ENCODE data around the gene CBX7. TPM values are rescaled to one million over a fixed set of nuclear protein-coding genes. Genes with fewer than 3 reads are reported as not detected.

The CBX7 gene
- total and polyA plus RNA-seq, 2 donors (not counting 1 experiment from before 2014, with no cell fraction given): 2.8 to 14.7 TPM

DNA sequence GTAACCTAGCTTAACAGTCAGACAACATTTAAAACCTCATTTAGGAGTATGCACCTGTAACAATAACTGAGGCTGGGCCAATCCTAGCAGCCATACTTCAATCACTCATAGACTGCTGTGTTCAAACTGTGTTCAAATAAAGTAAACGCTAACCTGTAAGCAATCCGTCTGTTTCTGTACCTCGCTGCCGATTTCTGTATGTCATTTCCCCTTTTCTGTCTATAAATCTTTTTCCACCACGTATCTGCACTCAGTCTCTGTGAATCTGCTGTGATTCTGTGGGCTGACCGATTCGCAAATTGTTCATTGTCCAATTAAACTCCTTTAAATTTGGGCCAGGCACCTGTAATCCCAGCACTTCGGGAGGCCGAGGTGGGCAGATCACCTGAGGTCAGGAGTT, 43.1 kb downstream of the CBX7 start:
- H3K4me1 ChIP-seq (ENCODE audit: control insufficient read depth, extremely low read depth, insufficient read depth, low read length): no peaks in the 10 kb centered on the region
- H3K79me2 ChIP-seq (ENCODE audit: control insufficient read depth, insufficient read depth, low read length): no peaks in the 10 kb centered on the region
- no peak overlapping the region for H2AFZ ChIP-seq (ENCODE audit: low read length)
- H3K9me3 ChIP-seq (ENCODE audit: control insufficient read depth, insufficient read depth, low read depth, low read length): no peaks in the 10 kb centered on the region
- DNase-seq (ENCODE audit: low read depth in 2 of 2): no peak
- no peak overlapping the region for H3K4me3 ChIP-seq (replicated peaks in 1 of 4; ENCODE audit: control extremely low read depth in 1 of 4, insufficient read depth in 1 of 4, low read depth in 3 of 4, low read length in 4 of 4)
- TF ChIP-seq, protein P1, sequence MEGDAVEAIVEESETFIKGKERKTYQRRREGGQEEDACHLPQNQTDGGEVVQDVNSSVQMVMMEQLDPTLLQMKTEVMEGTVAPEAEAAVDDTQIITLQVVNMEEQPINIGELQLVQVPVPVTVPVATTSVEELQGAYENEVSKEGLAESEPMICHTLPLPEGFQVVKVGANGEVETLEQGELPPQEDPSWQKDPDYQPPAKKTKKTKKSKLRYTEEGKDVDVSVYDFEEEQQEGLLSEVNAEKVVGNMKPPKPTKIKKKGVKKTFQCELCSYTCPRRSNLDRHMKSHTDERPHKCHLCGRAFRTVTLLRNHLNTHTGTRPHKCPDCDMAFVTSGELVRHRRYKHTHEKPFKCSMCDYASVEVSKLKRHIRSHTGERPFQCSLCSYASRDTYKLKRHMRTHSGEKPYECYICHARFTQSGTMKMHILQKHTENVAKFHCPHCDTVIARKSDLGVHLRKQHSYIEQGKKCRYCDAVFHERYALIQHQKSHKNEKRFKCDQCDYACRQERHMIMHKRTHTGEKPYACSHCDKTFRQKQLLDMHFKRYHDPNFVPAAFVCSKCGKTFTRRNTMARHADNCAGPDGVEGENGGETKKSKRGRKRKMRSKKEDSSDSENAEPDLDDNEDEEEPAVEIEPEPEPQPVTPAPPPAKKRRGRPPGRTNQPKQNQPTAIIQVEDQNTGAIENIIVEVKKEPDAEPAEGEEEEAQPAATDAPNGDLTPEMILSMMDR (conservative IDR thresholded peaks at IDR 0.05 in 1 of 2, IDR thresholded peaks at IDR 0.05 in 1 of 2; ENCODE audit: low read depth in 1 of 2, low read length in 2 of 2): no peak
- no peak for TF ChIP-seq EZH2 (IDR thresholded peaks at IDR 0.05; ENCODE audit: low read length, missing control alignments)
- H3K27ac ChIP-seq (ENCODE audit: insufficient read depth, low read length): no peak overlapping the region
- no peak overlapping the region for H3K9ac ChIP-seq (ENCODE audit: insufficient read depth, low read length)
- H3K36me3 ChIP-seq (ENCODE audit: control insufficient read depth, insufficient read depth, low read length): no peaks in the 10 kb centered on the region
- H3K4me2 ChIP-seq (ENCODE audit: extremely low read depth, insufficient read depth, low read length): no peak overlapping the region
- peaks cover 11% of the 10 kb centered on the region for H3K27me3 ChIP-seq (ENCODE audit: control insufficient read depth, insufficient read depth, low read length)
- no peaks in the 10 kb centered on the region for H4K20me1 ChIP-seq (ENCODE audit: control insufficient read depth, extremely low read depth, insufficient read depth, low read length)

DNA sequence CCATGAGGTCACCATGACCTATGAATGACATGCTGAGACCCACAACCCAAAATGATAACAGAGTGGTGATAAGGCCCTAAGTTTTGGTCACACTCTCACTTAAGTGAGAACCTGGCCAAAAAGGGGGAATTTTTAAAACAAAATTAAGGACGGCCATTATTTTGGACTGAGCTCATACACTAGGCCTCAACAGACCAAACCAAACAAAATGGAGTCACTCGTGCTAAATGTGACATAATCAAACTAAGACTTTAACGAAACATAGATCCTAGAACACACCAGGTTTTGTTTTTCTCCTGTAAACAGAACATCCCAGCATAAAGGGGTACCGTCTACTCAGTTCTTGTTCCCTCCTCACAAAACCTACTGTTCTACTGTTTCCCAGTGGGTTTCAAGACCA, 44.0 kb downstream of the CBX7 start:
- Histone ChIP-seq H3K4me2 (ENCODE audit: extremely low read depth, insufficient read depth, low read length) (no peak overlapping the region), H3K27me3 (ENCODE audit: control insufficient read depth, insufficient read depth, low read length) (peaks cover 4% of the 10 kb centered on the region), H3K9me3 (ENCODE audit: control insufficient read depth, insufficient read depth, low read depth, low read length) (no peaks in the 10 kb centered on the region), H3K4me1 (ENCODE audit: control insufficient read depth, extremely low read depth, insufficient read depth, low read length) (no peaks in the 10 kb centered on the region), H4K20me1 (ENCODE audit: control insufficient read depth, extremely low read depth, insufficient read depth, low read length) (no peaks in the 10 kb centered on the region), H3K79me2 (ENCODE audit: control insufficient read depth, insufficient read depth, low read length) (no peaks in the 10 kb centered on the region), H3K36me3 (ENCODE audit: control insufficient read depth, insufficient read depth, low read length) (no peaks in the 10 kb centered on the region), H3K27ac (ENCODE audit: insufficient read depth, low read length) (no peak overlapping the region), H3K4me3 (replicated peaks in 1 of 4; ENCODE audit: control extremely low read depth in 1 of 4, insufficient read depth in 1 of 4, low read depth in 3 of 4, low read length in 4 of 4) (no peak overlapping the region), H2AFZ (ENCODE audit: low read length) (no peak overlapping the region), H3K9ac (ENCODE audit: insufficient read depth, low read length) (no peak overlapping the region)
- TF ChIP-seq, protein P1 (conservative IDR thresholded peaks at IDR 0.05 in 1 of 2, IDR thresholded peaks at IDR 0.05 in 1 of 2; ENCODE audit: low read depth in 1 of 2, low read length in 2 of 2): no peak
- no peak for TF ChIP-seq EZH2 (IDR thresholded peaks at IDR 0.05; ENCODE audit: low read length, missing control alignments)
- no peak for DNase-seq (ENCODE audit: low read depth in 2 of 2)

DNA sequence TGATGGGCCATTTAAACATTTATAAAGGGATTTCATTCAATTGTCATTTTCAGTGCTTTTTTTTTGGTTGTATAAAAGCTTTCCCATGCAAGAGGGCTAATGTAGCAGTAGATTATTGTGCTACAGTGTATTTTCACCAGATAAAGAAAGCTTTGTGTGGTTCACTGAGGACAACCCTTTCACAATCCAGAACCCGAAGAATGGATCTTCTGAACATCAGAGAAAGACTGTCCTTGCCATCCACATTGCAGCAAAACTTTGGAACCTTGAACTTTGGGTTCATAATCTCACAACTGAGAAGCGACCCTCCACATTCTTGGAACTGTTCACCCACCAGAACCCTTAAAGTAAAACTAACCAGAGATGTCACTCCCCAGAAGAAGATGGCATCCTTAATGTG, 46.2 kb downstream of the CBX7 start:
- Histone ChIP-seq H4K20me1 (ENCODE audit: control insufficient read depth, extremely low read depth, insufficient read depth, low read length) (no peaks in the 10 kb centered on the region), H3K9ac (ENCODE audit: insufficient read depth, low read length) (no peak overlapping the region), H3K36me3 (ENCODE audit: control insufficient read depth, insufficient read depth, low read length) (no peaks in the 10 kb centered on the region), H3K4me2 (ENCODE audit: extremely low read depth, insufficient read depth, low read length) (no peak overlapping the region), H3K79me2 (ENCODE audit: control insufficient read depth, insufficient read depth, low read length) (no peaks in the 10 kb centered on the region), H3K4me3 (replicated peaks in 1 of 4; ENCODE audit: control extremely low read depth in 1 of 4, insufficient read depth in 1 of 4, low read depth in 3 of 4, low read length in 4 of 4) (no peak overlapping the region), H3K4me1 (ENCODE audit: control insufficient read depth, extremely low read depth, insufficient read depth, low read length) (no peaks in the 10 kb centered on the region), H3K27me3 (ENCODE audit: control insufficient read depth, insufficient read depth, low read length) (peaks cover 4% of the 10 kb centered on the region), H3K27ac (ENCODE audit: insufficient read depth, low read length) (no peak overlapping the region), H3K9me3 (ENCODE audit: control insufficient read depth, insufficient read depth, low read depth, low read length) (no peaks in the 10 kb centered on the region), H2AFZ (ENCODE audit: low read length) (no peak overlapping the region)
- DNase-seq (ENCODE audit: low read depth in 2 of 2): no peak
- no peak for TF ChIP-seq EZH2 (IDR thresholded peaks at IDR 0.05; ENCODE audit: low read length, missing control alignments)
- TF ChIP-seq, protein P1 (conservative IDR thresholded peaks at IDR 0.05 in 1 of 2, IDR thresholded peaks at IDR 0.05 in 1 of 2; ENCODE audit: low read depth in 1 of 2, low read length in 2 of 2): no peak
